Coronary artery (tissue), 2 donors: Measurements from ENCODE around the gene TEKTIP1.
A peak's percentile ranks its signal among the peaks of the same experiment; 100 is the strongest.

Experiments used
- DNase-seq: peaks from one replicate; pipeline ENCODE4 v3.0.0-alpha.2; 2017; ENCODE audit warnings: low spot score
- H3K27ac ChIP-seq, 2 donors: fragments of 200-600 bp; sonication (generic); one replicate each; pipeline ENCODE4 v1.5.1; 2016 to 2019
- H3K4me3 ChIP-seq: fragments of 200-600 bp; sonication (generic); 2 replicates; pipeline ENCODE4 v1.5.1; 2016; ENCODE audit warnings: mild to moderate bottlenecking, moderate library complexity
- CTCF ChIP-seq: fragments of 200-600 bp; sonication (generic); IDR thresholded peaks from one replicate; pipeline ENCODE4 v1.5.1; 2019; ENCODE audit warnings: antibody characterized with exemption

The TEKTIP1 gene

DNA sequence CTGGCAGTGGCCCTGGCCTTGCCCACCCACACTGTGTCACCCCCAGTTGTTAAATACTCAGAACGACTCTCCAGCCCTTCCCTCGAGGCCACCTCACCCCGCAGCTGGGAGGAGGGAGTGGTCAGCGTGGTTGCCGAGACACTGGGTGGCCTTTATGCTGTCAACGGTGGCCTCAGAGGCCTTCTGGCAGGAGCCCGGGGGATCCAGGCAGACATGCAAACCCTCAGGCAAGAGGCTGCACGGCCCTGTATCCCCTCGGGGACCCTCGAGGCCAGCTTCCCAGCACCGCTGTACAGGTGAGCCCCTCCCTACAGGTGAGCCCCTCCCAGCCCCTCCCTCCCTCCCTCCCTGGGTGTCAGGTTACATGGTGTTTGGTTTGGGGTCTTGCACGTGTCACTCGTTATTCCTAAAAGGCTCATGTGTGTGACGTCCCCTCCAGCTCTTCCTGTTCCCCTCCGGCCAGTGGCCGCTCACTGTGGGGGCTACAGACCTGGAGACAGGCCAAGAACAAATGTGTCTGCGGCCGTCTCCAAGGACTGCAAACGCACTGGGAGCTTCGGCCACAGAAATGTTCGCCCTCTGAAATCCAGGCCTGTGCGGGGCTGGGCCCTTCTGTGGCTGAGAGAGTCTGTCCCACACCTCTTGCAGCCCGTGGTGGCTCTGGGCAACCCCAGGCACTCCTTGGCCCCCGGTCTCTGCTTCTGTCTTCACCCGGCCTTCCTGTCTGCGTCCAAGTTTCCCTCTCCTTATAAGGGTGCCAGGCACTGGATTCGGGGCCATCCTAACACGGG is at the start of gene TEKTIP1:
TSS of gene TEKTIP1 (plus strand) at position 210 of the 791 bp plus-strand sequence. CDS start at position 214, 4 bp downstream.
- no peak for DNase-seq
- no peak for TF ChIP-seq CTCF
- H3K27ac ChIP-seq = peak within 1 kb of the TSS in 1 of 2 donors; percentile 4

GRCh38 chr19:3491396-3492119 is 47.4 kb upstream of the TEKTIP1 start:
- no peak overlapping the region for H3K4me3 ChIP-seq
- no peak for DNase-seq
- no peak for TF ChIP-seq CTCF
- H3K27ac ChIP-seq = no peak overlapping the region

More for the DNA sequence above, at the start of gene TEKTIP1:
- H3K4me3 ChIP-seq = no peak within 1 kb of the TSS

- DNase-seq = no peak
- Histone ChIP-seq H3K27ac (no peak overlapping the region), H3K4me3 (no peak overlapping the region)
- no peak for TF ChIP-seq CTCF
Measured at GRCh38 chr19:3492131-3492839, 46.7 kb upstream of the TEKTIP1 start.

- H3K4me3 ChIP-seq = no peak overlapping the region
- H3K27ac ChIP-seq = no peak overlapping the region
- no peak for TF ChIP-seq CTCF
- no peak for DNase-seq
Measured at GRCh38 chr19:3492919-3493318, 46.1 kb upstream of the TEKTIP1 start.

GRCh38 chr19:3493651-3494050 is 45.3 kb upstream of the TEKTIP1 start:
- no peak for TF ChIP-seq CTCF
- no peak for DNase-seq
- Histone ChIP-seq H3K27ac (no peak overlapping the region), H3K4me3 (no peak overlapping the region)

DNA sequence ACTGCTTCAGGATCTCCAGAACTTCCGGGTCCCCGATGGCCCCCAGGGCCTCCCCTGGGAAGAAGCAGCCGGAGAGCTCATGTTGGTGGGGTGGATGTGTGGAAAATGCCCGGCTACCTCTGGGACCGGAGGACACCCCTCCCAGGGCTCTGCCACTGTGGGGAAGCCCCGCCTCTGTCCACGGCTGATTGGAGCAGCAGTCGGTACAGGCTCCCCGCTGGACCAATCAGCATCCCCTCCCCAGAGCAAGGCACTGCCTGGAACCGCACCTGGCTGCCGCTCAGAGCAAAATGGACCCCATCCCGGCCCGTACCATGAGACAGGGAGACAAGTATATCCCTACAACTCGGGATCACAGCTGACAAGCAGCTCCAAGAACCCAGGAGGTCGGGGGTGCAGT is 44.9 kb upstream of the TEKTIP1 start:
- Histone ChIP-seq H3K27ac (no peak overlapping the region), H3K4me3 (no peak overlapping the region)
- no peak for TF ChIP-seq CTCF
- DNase-seq = no peak
